HG02943 (cell line): Measurements from ENCODE around the gene PLAAT4.

Experiments used
- ATAC-seq: cut with Tn5 transposase; IDR thresholded peaks from one replicate; pipeline ENCODE4 v1.9.1; 2021; ENCODE audit warnings: mild to moderate bottlenecking, low read depth, moderate library complexity; ENCODE audit not compliant: unreplicated experiment

Gene PLAAT4

DNA sequence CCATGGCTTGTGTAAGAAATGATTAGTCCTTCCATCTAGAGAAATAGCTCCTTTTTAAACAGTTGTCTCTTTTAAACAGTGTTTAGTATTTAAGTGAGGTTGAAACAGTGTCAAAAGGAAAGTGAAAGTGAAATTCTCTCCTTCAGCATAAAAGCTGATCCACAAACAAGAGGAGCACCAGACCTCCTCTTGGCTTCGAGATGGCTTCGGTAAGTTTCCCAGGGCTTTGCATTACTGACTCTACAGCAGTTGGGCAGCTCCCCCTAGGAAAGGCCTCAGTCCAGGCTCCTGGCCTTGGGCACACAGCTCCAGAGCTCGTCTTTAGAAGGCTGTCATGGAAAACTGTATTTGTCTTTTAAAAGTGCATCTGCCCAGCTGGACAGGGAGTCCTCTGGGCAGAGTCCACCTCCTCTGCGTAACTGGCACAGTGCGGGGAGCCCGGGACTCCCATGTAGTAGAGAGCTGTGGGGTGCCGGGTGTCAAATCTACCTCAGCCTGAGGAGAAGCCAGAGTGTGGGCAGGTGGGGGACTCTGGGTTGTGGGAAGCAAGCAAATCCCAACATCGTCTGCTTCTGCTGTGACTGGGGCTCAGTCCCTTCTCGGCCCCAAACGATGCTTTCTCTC lies at the start of gene PLAAT4:
Gene PLAAT4 (plus strand): TSS at position 140 of the 624 bp plus-strand sequence. CDS start 61 bp downstream, at position 201.
- ATAC-seq: no peak

GRCh38 chr11:63488789-63489188 lies 47.8 kb upstream of the PLAAT4 start:
- ATAC-seq: no peak

- ATAC-seq: no peak
Measured at GRCh38 chr11:63489879-63490278, 46.7 kb upstream of the PLAAT4 start.

DNA sequence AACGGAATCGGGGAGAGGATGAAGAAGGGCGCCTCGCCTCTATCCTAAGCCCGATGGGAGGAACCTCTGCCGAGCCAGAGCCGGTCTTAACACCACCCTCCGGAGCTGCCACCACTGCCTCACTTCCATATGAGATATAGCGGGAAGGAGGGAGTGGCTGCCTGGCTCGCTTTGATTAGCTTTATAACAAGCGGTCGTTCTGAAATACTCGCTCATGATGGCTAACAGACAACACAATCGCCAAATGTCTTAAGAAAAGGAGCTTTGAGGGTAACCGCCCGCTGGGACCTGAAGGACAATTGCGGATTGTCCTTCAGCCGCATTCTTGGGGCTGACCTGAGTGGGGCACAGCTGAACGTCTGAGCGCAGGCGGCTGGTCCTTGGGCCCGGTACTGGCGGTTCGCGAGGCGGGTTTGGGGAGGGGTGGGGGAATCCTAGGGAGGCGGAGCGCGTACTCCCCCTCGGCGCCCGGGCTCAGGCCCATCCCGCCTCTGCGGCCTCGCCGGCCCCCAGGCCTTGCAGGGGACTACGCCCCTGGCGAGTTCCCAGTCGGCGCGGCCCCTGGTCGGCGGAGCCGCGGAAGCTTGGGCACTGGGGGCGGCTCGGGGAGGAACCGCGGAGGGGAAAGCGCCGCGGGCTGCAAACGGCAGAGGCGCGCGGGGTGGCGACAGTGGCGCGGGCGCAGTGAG lies 45.9 kb upstream of the PLAAT4 start, which contains the start of gene PLAAT5:
Gene PLAAT5 (minus strand): TSS at position 617 of the 689 bp plus-strand sequence. CDS start 133 bp downstream, at position 484.
- ATAC-seq: no peak

DNA sequence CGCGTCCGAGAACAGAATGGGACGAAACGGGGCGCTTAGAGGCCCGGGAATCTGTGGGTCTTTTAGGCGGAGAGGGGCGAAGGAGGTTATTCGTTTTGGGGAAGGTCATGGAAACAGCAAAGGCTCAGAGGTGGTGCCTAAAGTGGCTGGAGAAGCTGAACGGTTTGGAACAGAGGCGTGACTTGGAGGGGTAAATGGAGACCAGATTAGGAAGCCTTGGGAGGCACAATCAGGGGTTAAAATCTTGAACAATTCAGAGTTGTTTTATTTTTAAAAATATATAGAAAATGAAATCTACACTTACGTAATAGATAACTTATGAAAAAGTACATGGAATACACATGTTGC lies 45.4 kb upstream of the PLAAT4 start:
- ATAC-seq: no peak

DNA sequence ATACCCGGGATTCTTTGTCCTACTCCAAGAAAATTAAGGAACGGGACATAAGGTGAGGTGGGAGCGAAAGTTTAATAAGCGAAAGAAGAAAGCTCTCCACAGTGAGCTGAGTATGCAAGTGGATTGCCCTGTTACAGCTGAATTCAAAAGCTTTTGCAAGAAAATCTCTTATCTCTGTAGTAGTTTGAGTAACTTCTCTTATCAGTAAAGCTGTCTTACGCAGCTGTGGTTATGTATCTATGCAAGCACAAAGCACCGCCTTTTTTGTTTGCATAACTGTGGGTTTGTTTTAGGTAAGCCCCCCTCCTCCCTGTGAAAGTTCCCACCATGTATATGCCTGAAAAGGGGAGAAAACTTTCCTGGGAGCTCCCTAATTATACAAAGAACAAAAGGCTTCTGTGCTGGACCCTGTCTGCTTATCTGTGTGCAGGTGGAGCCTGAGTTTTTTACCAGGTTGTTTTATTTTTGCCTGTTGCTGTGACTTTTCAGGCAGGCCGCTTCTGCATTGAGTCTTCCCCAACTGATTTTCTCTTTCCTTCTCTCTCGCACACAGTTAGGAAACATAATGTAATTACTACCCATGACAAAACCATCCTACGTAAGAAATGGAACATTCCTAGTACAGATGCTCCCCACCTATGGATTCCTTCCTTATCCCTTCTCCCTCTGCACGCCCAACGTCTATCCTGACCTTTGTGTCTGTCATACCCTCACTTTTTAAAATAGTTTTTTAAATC lies 44.8 kb upstream of the PLAAT4 start:
- no peak for ATAC-seq

DNA sequence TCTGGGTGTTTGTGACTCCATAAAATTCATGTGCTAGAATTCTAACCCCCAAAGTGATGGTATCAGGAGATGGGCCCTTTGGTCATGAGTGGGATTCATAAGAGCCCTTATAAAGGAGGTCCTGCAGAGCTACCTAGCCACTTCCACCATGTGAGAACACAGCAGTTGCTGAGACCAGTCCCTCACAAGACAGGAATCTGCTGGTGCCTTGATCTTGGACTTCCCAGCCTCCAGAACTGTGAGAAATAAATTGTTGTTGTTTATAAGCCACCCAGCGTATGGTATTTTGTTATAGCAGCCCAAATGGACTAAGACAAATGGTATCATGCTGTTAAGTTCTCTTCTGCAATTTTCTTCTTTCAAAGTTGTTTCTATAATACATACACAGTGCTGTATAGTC lies 44.2 kb upstream of the PLAAT4 start:
- ATAC-seq: no peak

DNA sequence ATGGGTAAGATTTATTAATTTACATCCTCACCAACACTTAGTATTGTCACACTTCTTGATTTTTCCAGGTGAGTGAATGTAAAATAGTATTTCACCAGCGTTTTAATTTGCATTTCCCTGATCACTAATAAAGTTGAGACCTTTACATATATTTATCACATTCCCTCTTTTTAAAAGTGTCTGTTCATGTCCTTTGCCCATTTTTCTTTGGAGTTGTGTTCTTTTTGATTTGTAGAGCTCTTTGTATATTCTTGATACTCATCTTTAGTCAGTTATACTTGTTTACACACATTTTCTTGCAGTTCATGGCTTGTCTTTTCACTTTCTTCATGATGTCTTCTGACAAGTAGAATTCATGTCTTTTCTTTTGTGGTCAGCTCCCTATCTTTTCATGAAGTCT lies 43.5 kb upstream of the PLAAT4 start:
- ATAC-seq: no peak

DNA sequence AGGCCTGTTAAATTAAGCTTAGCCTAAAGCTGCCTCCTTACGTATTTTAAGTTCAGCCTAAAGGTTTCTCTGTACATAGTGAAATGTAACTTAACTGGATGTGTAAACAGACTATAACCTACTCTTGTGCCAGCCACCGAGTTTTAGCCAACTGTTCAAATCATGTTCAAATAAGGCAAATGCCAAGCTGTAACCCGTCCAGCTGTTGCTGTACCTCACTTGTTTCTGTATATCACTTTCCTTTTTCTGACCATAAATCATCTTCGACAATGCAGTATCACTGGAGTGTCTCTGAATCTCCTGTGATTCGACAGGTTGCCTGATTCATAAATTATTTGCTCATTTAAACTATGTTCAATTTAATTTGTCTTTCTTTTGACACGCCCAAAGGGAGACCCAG lies 41.6 kb upstream of the PLAAT4 start:
- no peak for ATAC-seq

GRCh38 chr11:63499874-63500273 lies 36.7 kb upstream of the PLAAT4 start:
- ATAC-seq: no peak

GRCh38 chr11:63501236-63501635 lies 35.4 kb upstream of the PLAAT4 start:
- no peak for ATAC-seq

GRCh38 chr11:63502252-63502820 lies 34.3 kb upstream of the PLAAT4 start:
- ATAC-seq: no peak

DNA sequence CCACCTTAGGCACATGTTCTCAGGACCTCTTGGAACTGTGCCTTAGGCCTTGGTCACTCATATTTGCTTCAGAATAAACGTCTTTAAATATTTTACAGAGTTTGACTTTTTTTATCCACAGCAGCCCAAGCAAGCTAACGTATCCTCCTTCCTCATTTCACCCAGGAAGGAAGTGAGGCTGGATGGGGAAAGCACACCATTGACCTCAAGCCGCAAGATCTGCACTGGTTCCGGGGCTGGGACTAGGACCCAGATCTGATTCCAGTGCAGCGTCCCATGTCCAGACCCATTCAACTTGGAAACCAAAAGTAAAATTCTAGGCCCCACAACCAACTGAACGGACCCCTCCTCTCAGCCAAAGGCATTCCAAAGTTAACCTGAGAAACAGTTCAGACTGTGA lies 33.1 kb upstream of the PLAAT4 start:
- ATAC-seq: no peak

DNA sequence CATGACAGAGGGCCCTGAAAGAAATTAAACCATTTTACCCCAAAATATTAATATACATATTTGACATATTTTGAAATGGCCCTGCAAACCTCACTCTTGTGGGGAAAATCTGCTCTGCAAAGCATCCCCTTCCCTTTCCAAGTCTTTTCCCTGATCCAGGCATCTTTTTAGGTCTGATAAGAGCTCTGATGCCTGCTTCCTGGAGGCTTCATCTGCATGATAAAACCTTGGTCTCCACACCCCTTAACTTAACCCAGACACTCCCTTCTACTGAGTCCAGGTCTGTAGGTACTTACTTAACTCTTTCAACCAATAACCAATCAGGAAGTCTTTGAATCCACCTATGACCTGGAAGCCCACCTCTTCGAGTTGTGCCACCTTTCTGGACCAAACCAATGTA lies 32.6 kb upstream of the PLAAT4 start:
- no peak for ATAC-seq

- no peak for ATAC-seq
Measured at GRCh38 chr11:63504933-63505586, 31.5 kb upstream of the PLAAT4 start.

DNA sequence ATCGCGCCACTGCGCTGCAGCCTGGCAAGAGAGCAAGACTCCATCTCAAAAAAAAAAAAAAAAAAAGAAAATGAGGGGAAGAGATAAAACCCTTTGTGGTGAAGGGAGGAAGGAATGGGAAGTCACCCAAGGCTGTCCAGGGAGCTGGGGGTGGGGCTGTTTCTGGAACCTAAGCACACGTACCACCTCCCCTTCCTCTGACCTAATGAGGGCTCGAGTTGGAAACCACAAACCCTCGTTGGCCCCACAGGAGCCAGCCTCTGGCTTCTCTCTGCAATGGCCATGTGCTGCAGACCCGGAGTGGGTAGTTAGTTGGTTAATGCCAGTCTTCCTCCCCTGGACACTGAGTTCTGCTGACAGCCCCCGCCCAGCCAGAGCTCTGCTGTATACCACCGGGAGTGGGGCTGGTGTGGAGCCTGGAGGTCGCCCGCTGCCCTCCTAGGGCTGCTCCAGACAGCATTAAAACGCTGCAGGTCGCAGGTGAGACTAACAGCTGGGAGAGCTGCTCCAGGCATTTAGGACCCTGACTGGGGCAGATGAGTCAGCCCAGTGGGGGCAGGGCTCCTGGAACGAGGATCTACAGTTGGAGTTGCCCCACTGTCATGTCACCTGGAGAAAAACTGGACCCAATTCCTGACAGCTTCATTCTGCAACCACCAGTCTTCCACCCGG lies 30.6 kb upstream of the PLAAT4 start, which contains the start of gene LGALS12:
Gene LGALS12 (plus strand): TSS at position 228 of the 672 bp plus-strand sequence. CDS start 375 bp downstream, at position 603.
- no peak for ATAC-seq

DNA sequence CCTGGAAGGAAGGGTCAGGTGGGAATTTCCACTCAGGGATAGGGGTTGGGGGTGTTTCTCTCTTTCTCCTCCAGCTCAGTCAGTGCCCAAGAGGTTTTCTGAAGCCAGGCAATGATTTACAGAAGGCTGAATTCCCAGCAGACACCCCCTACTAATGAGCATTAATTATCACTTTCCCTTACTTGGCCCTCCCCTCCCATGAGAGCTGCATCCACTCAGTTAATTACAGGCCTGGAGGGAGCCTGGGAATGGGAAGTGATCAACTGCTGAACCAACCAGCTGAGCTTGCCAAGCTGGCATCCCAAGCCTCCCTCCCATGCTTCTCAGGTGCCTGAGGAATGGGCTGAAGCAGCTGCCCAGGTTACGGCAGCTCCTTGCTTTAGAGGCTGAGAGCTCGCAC lies 29.7 kb upstream of the PLAAT4 start:
- no peak for ATAC-seq

DNA sequence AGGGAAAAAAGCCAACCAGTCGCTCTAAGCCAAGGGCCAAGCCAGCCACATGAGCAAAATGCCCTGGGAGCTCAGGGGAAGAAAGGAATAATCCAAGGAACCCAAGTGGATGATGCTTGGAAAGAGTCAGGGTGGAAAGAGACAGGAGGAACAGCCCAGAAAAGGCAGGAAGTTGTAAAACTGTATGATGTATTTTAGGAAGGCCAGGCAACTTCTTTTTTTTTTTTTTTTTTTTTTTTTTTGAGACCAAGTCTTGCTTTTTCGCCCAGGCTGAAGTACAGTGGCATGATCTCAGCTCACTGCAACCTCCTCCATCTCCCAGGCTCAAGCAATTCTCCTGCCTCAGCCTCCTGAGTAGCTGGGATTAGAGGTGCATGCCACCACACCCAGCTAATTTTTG lies 29.1 kb upstream of the PLAAT4 start:
- no peak for ATAC-seq

DNA sequence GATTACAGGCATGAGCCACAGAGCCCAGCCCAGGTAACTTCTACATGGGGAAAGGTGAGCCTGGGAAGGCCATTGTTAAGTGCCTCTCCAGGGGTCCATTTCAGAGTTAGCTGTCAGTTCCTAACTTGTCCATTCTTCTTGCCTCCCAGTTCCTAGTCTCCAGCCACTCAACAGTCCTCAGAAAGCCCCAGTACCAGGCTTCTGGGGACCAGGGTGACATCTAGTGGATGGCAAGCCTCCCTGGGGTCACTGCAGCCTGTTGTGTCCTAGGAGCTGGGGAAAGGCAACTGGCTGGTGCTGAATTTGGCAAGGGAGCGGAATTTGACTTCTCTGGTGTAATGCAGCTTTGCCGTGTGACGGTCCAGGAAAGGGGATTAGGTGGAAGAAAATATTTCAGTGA lies 28.6 kb upstream of the PLAAT4 start:
- ATAC-seq: no peak

DNA sequence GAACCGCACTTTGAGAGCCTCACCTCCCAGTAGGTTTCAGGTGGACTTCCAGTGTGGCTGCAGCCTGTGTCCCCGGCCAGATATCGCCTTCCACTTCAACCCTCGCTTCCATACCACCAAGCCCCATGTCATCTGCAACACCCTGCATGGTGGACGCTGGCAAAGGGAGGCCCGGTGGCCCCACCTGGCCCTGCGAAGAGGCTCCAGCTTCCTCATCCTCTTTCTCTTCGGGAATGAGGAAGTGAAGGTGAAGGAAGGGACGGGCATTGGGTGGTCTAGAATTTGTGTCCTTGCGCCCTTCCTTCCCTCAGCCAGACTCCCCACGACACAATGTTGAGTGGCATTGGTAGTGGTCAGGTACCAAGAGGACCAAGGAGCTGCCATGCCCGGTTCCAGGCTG lies 27.9 kb upstream of the PLAAT4 start:
- ATAC-seq: no peak
